HUES48 (cell line): Measurements from ENCODE around the gene LSMEM2.
A peak's percentile ranks its signal among the peaks of the same experiment; 100 is the strongest.
"Not testable (repeated sequence)": the region's sequence is repeated elsewhere in the genome, so short reads cannot be mapped to it uniquely, and the experiment has no call there.

Experiments used
- H3K27ac ChIP-seq: one replicate; pipeline ENCODE4 v1.7.0; 2013; ENCODE audit warnings: low read depth, low read length, inconsistent platforms
- H3K27me3 ChIP-seq: 2 replicates; pipeline ENCODE4 v1.6.1; 2013; ENCODE audit warnings: mild to moderate bottlenecking, low read length; ENCODE audit not compliant: control insufficient read depth, insufficient read depth
- H3K36me3 ChIP-seq: 2 replicates; pipeline ENCODE4 v1.6.1; 2013; ENCODE audit warnings: low read length; ENCODE audit not compliant: control insufficient read depth, insufficient read depth
- H3K4me1 ChIP-seq: 2 replicates; pipeline ENCODE4 v1.6.1; 2013; ENCODE audit warnings: mild to moderate bottlenecking, low read length; ENCODE audit not compliant: control insufficient read depth, insufficient read depth
- H3K4me3 ChIP-seq: 2 replicates; pipeline ENCODE4 v1.5.1; 2013; ENCODE audit warnings: mild to moderate bottlenecking, low read depth, low read length
- H3K9ac ChIP-seq: 2 replicates; pipeline ENCODE4 v1.6.1; 2013; ENCODE audit warnings: mild to moderate bottlenecking, low read depth, low read length, moderate library complexity
- H3K9me3 ChIP-seq: 2 replicates; pipeline ENCODE4 v1.6.1; 2013; ENCODE audit warnings: low read length; ENCODE audit not compliant: control insufficient read depth, insufficient read depth

LSMEM2 gene

DNA sequence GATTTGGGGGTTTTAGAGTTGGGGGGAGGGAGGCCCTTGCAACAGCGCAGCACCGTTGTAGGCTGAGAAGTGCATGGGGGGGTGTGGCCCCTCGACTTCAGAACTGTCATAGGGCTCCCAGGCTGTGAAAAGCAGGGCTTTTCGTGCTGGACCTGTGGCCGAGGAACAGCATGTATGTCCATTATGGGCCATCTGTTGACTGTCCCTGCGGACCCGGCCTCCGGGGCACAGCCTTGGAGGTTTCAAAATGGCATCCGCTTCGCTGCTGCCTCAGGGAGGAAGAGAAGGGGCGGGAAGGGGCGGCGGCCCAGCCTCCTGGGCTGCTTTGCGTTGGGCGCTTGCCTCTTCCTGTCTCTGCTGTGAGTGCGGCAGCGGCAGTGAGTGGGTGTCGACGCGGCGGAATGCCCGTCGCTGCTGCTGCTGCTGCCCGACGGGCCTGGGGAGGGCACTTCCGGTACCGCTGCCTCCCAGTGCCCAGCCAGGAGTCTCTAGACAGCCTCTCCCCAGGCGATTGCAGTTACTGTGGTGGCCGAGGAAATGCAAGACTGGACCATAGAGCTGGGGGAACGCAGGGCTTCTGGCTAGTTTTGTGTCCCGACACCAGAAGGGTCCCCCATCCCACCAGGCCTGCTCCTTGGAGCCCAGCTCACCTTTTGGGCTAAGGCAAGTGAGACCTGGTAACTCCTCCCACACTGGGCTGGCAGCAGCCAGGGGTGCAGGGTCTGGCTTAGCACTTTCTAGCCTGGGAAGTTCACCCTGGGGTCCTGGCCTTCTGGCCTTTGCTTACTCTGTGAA lies 40.9 kb upstream of the LSMEM2 start:
- no peak overlapping the region for H3K9ac ChIP-seq
- no peaks in the 10 kb centered on the region for H3K27me3 ChIP-seq
- no peaks in the 10 kb centered on the region for H3K9me3 ChIP-seq
- no peaks in the 10 kb centered on the region for H3K36me3 ChIP-seq
- peaks cover 46% of the 10 kb centered on the region for H3K4me1 ChIP-seq
- peak overlapping the region; percentile 72 for H3K27ac ChIP-seq
- peak overlapping the region; percentile 91 for H3K4me3 ChIP-seq

- H3K4me3 ChIP-seq, result peak overlapping the region; percentile 91
- H3K4me1 ChIP-seq, result peaks cover 52% of the 10 kb centered on the region
- no peaks in the 10 kb centered on the region for H3K9me3 ChIP-seq
- no peak overlapping the region for H3K9ac ChIP-seq
- peaks cover 2% of the 10 kb centered on the region; the same call in 1 of the 2 replicates for H3K36me3 ChIP-seq
- peak overlapping the region; percentile 72 for H3K27ac ChIP-seq
- no peaks in the 10 kb centered on the region for H3K27me3 ChIP-seq
Measured at GRCh38 chr3:50238549-50239026, 40.3 kb upstream of the LSMEM2 start.

DNA sequence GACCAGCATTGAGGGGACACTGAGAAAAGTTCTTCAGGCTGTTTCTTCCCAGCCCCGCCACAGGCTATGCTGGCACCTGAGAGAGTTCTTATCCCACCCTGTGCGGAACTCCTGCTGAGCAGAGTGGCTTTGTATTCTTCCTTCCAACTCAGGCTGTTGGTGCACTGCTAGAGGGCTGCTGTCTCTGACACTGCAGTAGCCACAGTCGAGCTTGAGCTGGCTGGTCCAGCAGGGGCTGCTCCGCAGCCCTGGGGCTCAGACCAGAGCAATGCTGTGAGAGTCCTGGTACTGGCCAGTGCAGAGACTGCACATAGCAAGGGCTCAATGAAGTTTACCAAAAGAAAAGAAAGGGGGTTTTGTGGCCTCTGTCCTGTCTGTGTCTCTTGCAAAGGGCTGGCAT lies 39.2 kb upstream of the LSMEM2 start:
- Histone ChIP-seq H3K9me3 (no peaks in the 10 kb centered on the region), H3K27ac (peak overlapping the region; percentile 72), H3K27me3 (no peaks in the 10 kb centered on the region), H3K36me3 (peaks cover 4% of the 10 kb centered on the region; the same call in 1 of the 2 replicates), H3K4me3 (no peak overlapping the region), H3K4me1 (peaks cover 53% of the 10 kb centered on the region), H3K9ac (no peak overlapping the region)

DNA sequence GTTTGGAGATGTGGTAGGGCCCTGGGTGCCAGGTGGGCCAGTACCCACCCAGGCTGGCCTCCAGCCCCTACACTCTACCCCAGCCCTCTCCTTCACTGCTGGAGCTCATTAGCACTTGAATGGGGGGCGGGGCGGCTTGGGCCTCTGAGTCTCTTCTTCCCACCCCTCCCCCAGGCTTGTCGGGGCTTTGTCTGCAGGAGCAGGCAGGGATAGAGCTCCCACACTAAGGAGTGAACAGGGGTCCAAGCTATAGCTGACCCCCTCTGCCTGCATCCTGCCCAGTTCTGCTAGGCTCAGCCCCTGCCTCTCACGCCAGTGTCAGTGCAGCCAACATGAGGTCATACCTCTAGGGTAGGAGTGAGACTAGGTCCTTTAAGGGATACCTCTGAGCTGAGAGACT lies 37.7 kb upstream of the LSMEM2 start:
- Histone ChIP-seq H3K9me3 (no peaks in the 10 kb centered on the region), H3K4me3 (peak overlapping the region; percentile 60), H3K4me1 (peaks cover 63% of the 10 kb centered on the region), H3K27me3 (no peaks in the 10 kb centered on the region), H3K36me3 (peaks cover 4% of the 10 kb centered on the region; the same call in 1 of the 2 replicates), H3K9ac (peak overlapping the region; percentile 64; the same call in 1 of the 2 replicates), H3K27ac (peak overlapping the region; percentile 99)

DNA sequence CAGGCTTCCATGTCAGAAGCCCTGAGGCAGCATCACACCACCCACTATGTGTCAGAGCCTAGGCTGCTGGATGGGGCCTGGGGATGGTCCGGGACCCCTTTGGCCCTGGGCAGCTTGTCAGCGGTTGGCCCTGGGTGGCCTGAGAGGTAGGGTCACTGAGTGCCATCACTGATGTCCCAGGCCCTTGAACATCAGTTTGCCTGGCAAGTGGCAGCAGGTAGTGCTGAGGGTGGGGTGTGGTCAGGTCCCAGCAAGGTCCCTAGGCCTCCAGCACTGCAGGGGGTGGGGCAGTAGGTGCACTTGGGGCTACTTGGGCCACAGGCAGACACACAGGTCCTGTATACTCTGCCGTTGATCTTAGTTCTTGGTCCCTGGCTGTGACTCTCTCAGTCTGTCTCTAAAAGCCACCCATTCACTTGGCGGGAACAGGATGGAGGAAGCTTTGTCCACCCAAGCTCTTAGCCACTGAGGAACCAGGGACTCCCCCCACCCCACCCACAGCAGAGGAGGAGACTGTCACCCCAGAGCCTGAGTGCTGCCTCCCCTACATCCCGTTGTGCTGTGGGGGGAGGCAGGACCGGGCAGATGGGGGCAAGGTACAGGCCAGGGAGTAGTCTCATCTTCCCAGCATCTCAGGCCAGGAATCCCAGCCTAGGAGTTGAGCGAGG lies 37.0 kb upstream of the LSMEM2 start:
- H3K9ac ChIP-seq, result peak overlapping the region; percentile 64; the same call in 1 of the 2 replicates
- H3K4me1 ChIP-seq, result peaks cover 69% of the 10 kb centered on the region
- peak overlapping the region; percentile 99 for H3K27ac ChIP-seq
- peaks cover 4% of the 10 kb centered on the region; the same call in 1 of the 2 replicates for H3K36me3 ChIP-seq
- H3K9me3 ChIP-seq, result no peaks in the 10 kb centered on the region
- no peaks in the 10 kb centered on the region for H3K27me3 ChIP-seq
- H3K4me3 ChIP-seq, result peak overlapping the region; percentile 60

- H3K36me3 ChIP-seq, result peaks cover 6% of the 10 kb centered on the region
- H3K27me3 ChIP-seq, result no peaks in the 10 kb centered on the region
- H3K9me3 ChIP-seq, result no peaks in the 10 kb centered on the region
- no peak overlapping the region for H3K4me3 ChIP-seq
- peak overlapping the region; percentile 99 for H3K27ac ChIP-seq
- no peak overlapping the region for H3K9ac ChIP-seq
- peaks cover 72% of the 10 kb centered on the region for H3K4me1 ChIP-seq
Measured at GRCh38 chr3:50242381-50242770, 36.5 kb upstream of the LSMEM2 start.

DNA sequence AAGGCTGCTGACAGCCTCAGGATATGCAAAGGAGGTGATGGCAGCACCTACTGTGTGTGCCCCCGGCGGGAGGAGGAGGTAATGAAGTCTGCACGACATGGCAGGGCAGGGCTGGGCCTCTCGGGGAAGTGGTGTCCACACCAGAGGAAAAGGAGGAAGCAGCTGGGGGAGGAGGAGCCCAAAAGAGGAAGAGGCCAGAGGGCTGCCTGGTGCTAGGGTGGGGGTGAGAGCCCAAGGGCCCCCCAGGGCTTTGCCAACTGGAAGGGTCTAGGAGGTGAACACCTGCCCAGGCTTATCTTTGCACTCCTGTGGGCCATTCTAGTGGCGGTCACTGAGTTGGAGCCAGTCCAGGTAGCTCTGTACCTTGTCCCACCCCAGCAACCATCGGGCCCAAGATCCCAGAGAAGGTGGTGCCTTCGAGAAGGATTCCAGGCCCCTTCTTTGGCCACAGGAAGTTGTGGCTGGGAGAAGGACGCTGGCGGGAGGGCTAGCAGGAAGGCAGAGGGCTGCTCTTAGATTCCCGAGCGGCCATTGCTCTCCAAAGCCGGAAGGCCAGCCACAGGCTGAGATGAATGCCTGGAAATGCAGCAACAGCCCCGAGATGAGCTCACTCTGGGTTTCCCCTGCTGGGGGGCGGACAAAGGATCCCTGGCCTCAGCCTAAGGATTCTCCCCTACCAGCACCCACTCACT lies 35.9 kb upstream of the LSMEM2 start:
- Histone ChIP-seq H3K4me1 (peaks cover 68% of the 10 kb centered on the region), H3K27ac (peak overlapping the region; percentile 99), H3K9ac (no peak overlapping the region), H3K36me3 (peaks cover 9% of the 10 kb centered on the region), H3K27me3 (no peaks in the 10 kb centered on the region), H3K9me3 (no peaks in the 10 kb centered on the region), H3K4me3 (no peak overlapping the region)

GRCh38 chr3:50243543-50243895 lies 35.4 kb upstream of the LSMEM2 start:
- Histone ChIP-seq H3K27me3 (no peaks in the 10 kb centered on the region), H3K9ac (no peak overlapping the region), H3K4me3 (no peak overlapping the region), H3K4me1 (peaks cover 68% of the 10 kb centered on the region), H3K27ac (peak overlapping the region; percentile 76), H3K36me3 (peaks cover 9% of the 10 kb centered on the region), H3K9me3 (no peaks in the 10 kb centered on the region)

GRCh38 chr3:50244813-50245212 lies 34.1 kb upstream of the LSMEM2 start:
- Histone ChIP-seq H3K27ac (peak overlapping the region; percentile 95), H3K4me1 (peaks cover 55% of the 10 kb centered on the region)
- not testable (repeated sequence) for H3K36me3 ChIP-seq, H3K4me3 ChIP-seq, H3K9ac ChIP-seq, H3K27me3 ChIP-seq, H3K9me3 ChIP-seq

- H3K36me3 ChIP-seq, result peaks cover 9% of the 10 kb centered on the region
- H3K27ac ChIP-seq, result peak overlapping the region; percentile 95
- H3K9me3 ChIP-seq, result no peaks in the 10 kb centered on the region
- H3K9ac ChIP-seq, result peak overlapping the region; percentile 28; the same call in 1 of the 2 replicates
- H3K4me3 ChIP-seq, result peak overlapping the region; percentile 31; the same call in 1 of the 2 replicates
- no peaks in the 10 kb centered on the region for H3K27me3 ChIP-seq
- peaks cover 52% of the 10 kb centered on the region for H3K4me1 ChIP-seq
Measured at GRCh38 chr3:50245251-50245745, 33.6 kb upstream of the LSMEM2 start.
